Fibroblast of lung (primary cell): ENCODE results near the gene DENR.

Source experiments
- CTCF ChIP-seq, 2 donors: IDR thresholded peaks in 1 of 2; conservative IDR thresholded peaks in 1 of 2; 1 replicate in 1 of 2; 2 replicates in 1 of 2; pipeline ENCODE4 v1.5.1; 2011 to 2012; ENCODE audit warnings: low read length in 2 of 2, control low read depth in 1 of 2, inconsistent platforms in 1 of 2, low read depth in 1 of 2, mild to moderate bottlenecking in 1 of 2
- EZH2 ChIP-seq: IDR thresholded peaks from 2 replicates; pipeline ENCODE4 v1.5.1; 2012; ENCODE audit warnings: low read length, control low read depth, mild to moderate bottlenecking; ENCODE audit errors: missing control alignments

GRCh38 chr12:122785503-122785902 lies 32.9 kb downstream of the DENR start:
- TF ChIP-seq EZH2 (no peak), CTCF (conservative IDR thresholded peaks at IDR 0.05 in 1 of 2, IDR thresholded peaks at IDR 0.05 in 1 of 2; ENCODE audit: low read depth in 1 of 2, low read length in 2 of 2) (no peak)
